SU-DHL-6 (cell line): ENCODE measurements around the gene COG7.
"Not testable (repeated sequence)": the region's sequence is repeated elsewhere in the genome, so short reads cannot be mapped to it uniquely, and the experiment has no call there.

Experiments used
- H2AFZ ChIP-seq: fragments of 200-600 bp; sonication (generic); 2 replicates; pipeline ENCODE4 v1.6.1; 2014; ENCODE audit warnings: low read depth, mild to moderate bottlenecking, moderate library complexity, mixed read lengths, antibody characterized with exemption, low read length; ENCODE audit not compliant: severe bottlenecking
- H3F3A ChIP-seq: fragments of 200-600 bp; shearing (Covaris generic); 2 replicates; pipeline ENCODE4 v1.6.0; 2016; ENCODE audit warnings: antibody characterized with exemption, mild to moderate bottlenecking; ENCODE audit not compliant: insufficient read depth
- H3K27ac ChIP-seq: fragments of 200-600 bp; sonication (generic); 2 replicates; pipeline ENCODE4 v1.5.1; 2016; ENCODE audit warnings: low read depth, mild to moderate bottlenecking, low read length, moderate library complexity, mixed read lengths
- H3K27me3 ChIP-seq: fragments of 200-600 bp; sonication (generic), shearing (Covaris generic); 2 replicates; pipeline ENCODE4 v1.6.0; 2014; ENCODE audit warnings: mild to moderate bottlenecking, low read length
- H3K36me3 ChIP-seq: fragments of 200-600 bp; sonication (generic); 2 replicates; pipeline ENCODE4 v1.6.1; 2014; ENCODE audit warnings: mild to moderate bottlenecking, low read length, mixed read lengths
- H3K4me2 ChIP-seq: fragments of 300-600, 200-600 bp; shearing (Covaris generic), sonication (generic); 2 replicates; pipeline ENCODE4 v1.6.0; 2014; ENCODE audit warnings: low read length, low read depth, mild to moderate bottlenecking; ENCODE audit not compliant: poor library complexity, severe bottlenecking
- H3K4me3 ChIP-seq: fragments of 200-600 bp; sonication (generic); 2 replicates; pipeline ENCODE4 v1.5.1; 2014; ENCODE audit warnings: antibody characterized with exemption, low read length, mild to moderate bottlenecking, mixed read lengths; ENCODE audit not compliant: insufficient read depth, poor library complexity, severe bottlenecking
- H3K79me2 ChIP-seq: fragments of 200-600 bp; sonication (generic); 2 replicates; pipeline ENCODE4 v1.6.1; 2014; ENCODE audit warnings: mild to moderate bottlenecking, low read length, moderate library complexity; ENCODE audit not compliant: insufficient read depth
- H3K9ac ChIP-seq: fragments of 200-600 bp; sonication (generic); 2 replicates; pipeline ENCODE4 v1.7.0; 2014; ENCODE audit warnings: mild to moderate bottlenecking, low read length
- H3K9me2 ChIP-seq: fragments of 200-600 bp; sonication (generic); replicated peaks from 2 replicates; pipeline ENCODE4 v1.6.1; 2014; ENCODE audit warnings: low read length; ENCODE audit not compliant: insufficient read depth
- H3K9me3 ChIP-seq: fragments of 200-600 bp; sonication (generic); 2 replicates; pipeline ENCODE4 v1.6.1; 2014; ENCODE audit warnings: low read length, mixed read lengths; ENCODE audit not compliant: insufficient read depth
- H4K20me1 ChIP-seq: fragments of 200-600 bp; sonication (generic); 2 replicates; pipeline ENCODE4 v1.6.1; 2014; ENCODE audit warnings: low read depth, mild to moderate bottlenecking, antibody characterized with exemption, low read length, moderate library complexity, mixed read lengths
- EZH2phosphoT487 ChIP-seq: fragments of 200-600 bp; sonication (generic), shearing (Covaris generic); conservative IDR thresholded peaks from 2 replicates; pipeline ENCODE4 v1.6.1; 2018; ENCODE audit warnings: mild to moderate bottlenecking, antibody characterized with exemption, low read length, moderate library complexity, mixed read lengths
- TF ChIP-seq, protein P1 (sequence below): fragments of 200-600 bp; sonication (generic); IDR thresholded peaks from one replicate; pipeline ENCODE4 v1.5.1; 2017; ENCODE audit warnings: antibody characterized with exemption, mild to moderate bottlenecking, low read length, moderate library complexity; ENCODE audit not compliant: insufficient read depth, poor library complexity, severe bottlenecking

The COG7 gene

DNA sequence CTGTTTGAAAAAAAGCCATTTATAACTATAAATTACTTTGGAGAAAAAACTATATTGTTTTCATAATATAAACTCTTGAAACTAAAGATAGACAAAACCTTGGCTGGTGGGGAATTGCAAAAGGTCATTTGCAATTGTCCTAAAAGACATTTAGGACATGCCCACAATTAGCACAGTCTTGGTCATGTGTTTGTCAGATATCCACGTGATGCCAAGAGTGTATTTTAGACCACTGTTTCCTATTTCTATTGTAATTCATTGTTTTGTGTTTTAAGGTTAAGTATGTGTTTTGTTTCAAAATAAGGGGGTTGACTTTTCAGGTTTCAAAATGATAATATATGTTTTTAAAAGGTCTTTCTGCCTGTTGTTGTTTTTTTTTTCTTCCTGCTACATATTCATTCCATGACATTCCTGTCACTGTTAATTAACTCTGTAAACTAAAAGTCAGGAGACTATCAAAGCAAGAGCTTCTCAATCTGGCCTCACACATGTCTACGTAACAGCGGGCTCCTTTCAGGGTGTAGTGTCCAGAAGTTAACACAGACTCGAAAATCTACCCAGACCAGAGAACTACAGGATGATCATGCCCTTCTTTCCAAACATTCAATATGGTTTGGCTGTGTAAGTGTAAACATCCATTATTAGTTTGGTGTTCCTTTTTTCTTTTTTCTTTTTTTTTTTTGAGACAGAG is 58.7 kb downstream of the COG7 start:
- H3K4me3 ChIP-seq = no peak overlapping the region
- H3K4me2 ChIP-seq = no peak overlapping the region
- no peaks in the 10 kb centered on the region for H3K27me3 ChIP-seq
- H3F3A ChIP-seq = no peaks in the 10 kb centered on the region
- no peak overlapping the region for H2AFZ ChIP-seq
- H4K20me1 ChIP-seq = no peaks in the 10 kb centered on the region
- H3K9me3 ChIP-seq = no peaks in the 10 kb centered on the region
- H3K36me3 ChIP-seq = no peaks in the 10 kb centered on the region
- no peaks in the 10 kb centered on the region for H3K79me2 ChIP-seq
- H3K9ac ChIP-seq = no peak overlapping the region
- no peak overlapping the region for H3K27ac ChIP-seq
- no peaks in the 10 kb centered on the region for H3K9me2 ChIP-seq
- TF ChIP-seq, protein P1, sequence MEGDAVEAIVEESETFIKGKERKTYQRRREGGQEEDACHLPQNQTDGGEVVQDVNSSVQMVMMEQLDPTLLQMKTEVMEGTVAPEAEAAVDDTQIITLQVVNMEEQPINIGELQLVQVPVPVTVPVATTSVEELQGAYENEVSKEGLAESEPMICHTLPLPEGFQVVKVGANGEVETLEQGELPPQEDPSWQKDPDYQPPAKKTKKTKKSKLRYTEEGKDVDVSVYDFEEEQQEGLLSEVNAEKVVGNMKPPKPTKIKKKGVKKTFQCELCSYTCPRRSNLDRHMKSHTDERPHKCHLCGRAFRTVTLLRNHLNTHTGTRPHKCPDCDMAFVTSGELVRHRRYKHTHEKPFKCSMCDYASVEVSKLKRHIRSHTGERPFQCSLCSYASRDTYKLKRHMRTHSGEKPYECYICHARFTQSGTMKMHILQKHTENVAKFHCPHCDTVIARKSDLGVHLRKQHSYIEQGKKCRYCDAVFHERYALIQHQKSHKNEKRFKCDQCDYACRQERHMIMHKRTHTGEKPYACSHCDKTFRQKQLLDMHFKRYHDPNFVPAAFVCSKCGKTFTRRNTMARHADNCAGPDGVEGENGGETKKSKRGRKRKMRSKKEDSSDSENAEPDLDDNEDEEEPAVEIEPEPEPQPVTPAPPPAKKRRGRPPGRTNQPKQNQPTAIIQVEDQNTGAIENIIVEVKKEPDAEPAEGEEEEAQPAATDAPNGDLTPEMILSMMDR = no peak
- TF ChIP-seq EZH2phosphoT487 = no peak

DNA sequence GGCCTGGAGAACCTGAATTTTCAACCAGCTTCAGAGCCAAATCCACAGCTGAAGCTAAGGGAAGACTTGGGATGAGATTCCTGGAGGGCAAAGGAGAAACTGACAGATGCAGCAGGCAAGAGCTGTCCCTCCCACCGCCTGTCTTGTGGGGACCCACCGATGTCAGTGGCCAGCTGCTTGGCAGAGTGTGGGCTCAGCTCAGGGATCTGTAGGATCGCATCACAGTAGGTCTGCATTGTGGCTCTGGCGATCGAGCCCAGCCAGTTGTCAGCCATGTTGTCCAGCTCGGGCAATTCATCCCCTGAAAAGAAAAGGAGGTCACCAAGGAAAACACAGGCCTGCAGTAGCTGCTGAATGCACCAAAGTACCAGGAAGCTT is 60.8 kb downstream of the COG7 start:
- no peaks in the 10 kb centered on the region for H3K9me2 ChIP-seq
- H3K9me3 ChIP-seq = no peaks in the 10 kb centered on the region
- no peak overlapping the region for H3K27ac ChIP-seq
- no peak overlapping the region for H3K9ac ChIP-seq
- H3K4me2 ChIP-seq = no peak overlapping the region
- H3K79me2 ChIP-seq = no peaks in the 10 kb centered on the region
- H3K27me3 ChIP-seq = no peaks in the 10 kb centered on the region
- H4K20me1 ChIP-seq = no peaks in the 10 kb centered on the region
- no peak overlapping the region for H2AFZ ChIP-seq
- no peak for TF ChIP-seq EZH2phosphoT487
- TF ChIP-seq, protein P1 = no peak
- H3F3A ChIP-seq = no peaks in the 10 kb centered on the region
- no peaks in the 10 kb centered on the region for H3K36me3 ChIP-seq
- H3K4me3 ChIP-seq = no peak overlapping the region

GRCh38 chr16:23391381-23392222 is 61.4 kb downstream of the COG7 start:
- Histone ChIP-seq H3K4me3 (no peak overlapping the region), H2AFZ (no peak overlapping the region), H3K4me2 (no peak overlapping the region), H3K79me2 (no peaks in the 10 kb centered on the region), H3K9me2 (no peaks in the 10 kb centered on the region), H4K20me1 (no peaks in the 10 kb centered on the region), H3K9ac (no peak overlapping the region), H3K27me3 (no peaks in the 10 kb centered on the region), H3K36me3 (no peaks in the 10 kb centered on the region), H3K27ac (no peak overlapping the region), H3F3A (no peaks in the 10 kb centered on the region), H3K9me3 (no peaks in the 10 kb centered on the region)
- no peak for TF ChIP-seq EZH2phosphoT487
- TF ChIP-seq, protein P1 = no peak

GRCh38 chr16:23389936-23390335 is 63.1 kb downstream of the COG7 start:
- not testable (repeated sequence) for H4K20me1 ChIP-seq, H3K27ac ChIP-seq, H3K9ac ChIP-seq, H2AFZ ChIP-seq, H3K4me3 ChIP-seq, H3K27me3 ChIP-seq, H3K4me2 ChIP-seq, H3K9me3 ChIP-seq, H3K36me3 ChIP-seq, H3K79me2 ChIP-seq, H3F3A ChIP-seq, H3K9me2 ChIP-seq
